ENCODE results near the gene CTNNB1. TPM values are rescaled to one million over a fixed set of nuclear protein-coding genes. Genes with fewer than 3 reads are reported as not detected.

CTNNB1 gene
- total RNA-seq, 4 donors from 2014 or later: 290 to 527 (median 414) TPM

- in situ Hi-C loops (cut with MboI; ENCODE audit: low pct_ligation_motif_present in 1 of 4, low pct_unique_long_range_greater_than_20kb in 1 of 4, low sequenced_read_pairs in 3 of 4): loop anchor here in 2 of 4 donors (25.0 kb wide), 1 partner anchor 622 kb away; no protein-coding TSS in a partner anchor
- no peak overlapping the region for H3K4me3 ChIP-seq
- TF ChIP-seq POLR2A (IDR thresholded peaks at IDR 0.05) (no peak), EP300 (IDR thresholded peaks at IDR 0.05; ENCODE audit: low read depth) (no peak), CTCF (IDR thresholded peaks at IDR 0.05) (no peak), POLR2AphosphoS5 (IDR thresholded peaks at IDR 0.05) (no peak)
- intact Hi-C loops (cut with DNase I; ENCODE audit: low total_unique reads): no loop called here
- H3K27me3 ChIP-seq: no peaks in the 10 kb centered on the region
- H3K36me3 ChIP-seq: no peaks in the 10 kb centered on the region
- no peak overlapping the region for H3K27ac ChIP-seq
- peaks cover 24 to 83% (median 51%) of the 10 kb centered on the region in 4 donors for H3K4me1 ChIP-seq
- no peak for DNase-seq
- 92 to 94% methylated on average over 5 of the region's 5 CpGs for WGBS, 2 donors (ENCODE audit: low coverage in 1 of 2)
- H3K9me3 ChIP-seq: no peaks in the 10 kb centered on the region
These were observed 10.3 kb downstream of the CTNNB1 start for GRCh38 chr3:41209646-41210045.

- no peak for DNase-seq
- Histone ChIP-seq H3K36me3 (no peaks in the 10 kb centered on the region), H3K9me3 (no peaks in the 10 kb centered on the region), H3K4me3 (no peak overlapping the region), H3K27me3 (no peaks in the 10 kb centered on the region), H3K27ac (no peak overlapping the region), H3K4me1 (peaks cover 30 to 82% (median 48%) of the 10 kb centered on the region in 4 donors)
- 89 to 94% methylated on average over 4 to 5 of the region's 5 CpGs for WGBS, 2 donors (ENCODE audit: low coverage in 1 of 2)
- TF ChIP-seq POLR2AphosphoS5 (IDR thresholded peaks at IDR 0.05) (no peak), POLR2A (IDR thresholded peaks at IDR 0.05) (no peak), CTCF (IDR thresholded peaks at IDR 0.05) (no peak), EP300 (IDR thresholded peaks at IDR 0.05; ENCODE audit: low read depth) (no peak)
- in situ Hi-C loops (cut with MboI; ENCODE audit: low pct_ligation_motif_present in 1 of 4, low pct_unique_long_range_greater_than_20kb in 1 of 4, low sequenced_read_pairs in 3 of 4) (loop anchor here in 2 of 4 donors (25.0 kb wide), 1 partner anchor 624 kb away; no protein-coding TSS in a partner anchor), intact Hi-C loops (cut with DNase I; ENCODE audit: low total_unique reads) (no loop called here)
These were observed 11.7 kb downstream of the CTNNB1 start for GRCh38 chr3:41210966-41211365.

GRCh38 chr3:41212088-41212487 lies 12.8 kb downstream of the CTNNB1 start:
- intact Hi-C loops (cut with DNase I; ENCODE audit: low total_unique reads): no loop called here

GRCh38 chr3:41213588-41213987 lies 14.3 kb downstream of the CTNNB1 start:
- Histone ChIP-seq H3K9me3 (no peaks in the 10 kb centered on the region), H3K36me3 (no peaks in the 10 kb centered on the region), H3K27ac (no peak overlapping the region), H3K27me3 (no peaks in the 10 kb centered on the region), H3K4me1 (peaks cover 27 to 82% (median 42%) of the 10 kb centered on the region in 4 donors), H3K4me3 (no peak overlapping the region)
- 46 to 51% methylated on average over 2 of the region's 2 CpGs for WGBS, 2 donors (ENCODE audit: low coverage in 1 of 2)
- DNase-seq: no peak
- TF ChIP-seq POLR2A (IDR thresholded peaks at IDR 0.05): no peak
- TF ChIP-seq CTCF (IDR thresholded peaks at IDR 0.05): no peak
- no peak for TF ChIP-seq POLR2AphosphoS5 (IDR thresholded peaks at IDR 0.05)
- no peak for TF ChIP-seq EP300 (IDR thresholded peaks at IDR 0.05; ENCODE audit: low read depth)
- in situ Hi-C loops (cut with MboI; ENCODE audit: low pct_ligation_motif_present in 1 of 4, low pct_unique_long_range_greater_than_20kb in 1 of 4, low sequenced_read_pairs in 3 of 4): loop anchor here in 2 of 4 donors (25.0 kb wide), 1 partner anchor 626 kb away; no protein-coding TSS in a partner anchor
- intact Hi-C loops (cut with DNase I; ENCODE audit: low total_unique reads): no loop called here

More at GRCh38 chr3:41212088-41212487, 12.8 kb downstream of the CTNNB1 start:
- no peaks in the 10 kb centered on the region for H3K27me3 ChIP-seq
- no peaks in the 10 kb centered on the region for H3K9me3 ChIP-seq
- peaks cover 23 to 82% (median 47%) of the 10 kb centered on the region in 4 donors for H3K4me1 ChIP-seq
- DNase-seq: no peak
- WGBS, 2 donors (ENCODE audit: low coverage in 1 of 2): 93 to 100% methylated on average over 2 of the region's 2 CpGs
- in situ Hi-C loops (cut with MboI; ENCODE audit: low pct_ligation_motif_present in 1 of 4, low pct_unique_long_range_greater_than_20kb in 1 of 4, low sequenced_read_pairs in 3 of 4): loop anchor here in 2 of 4 donors (25.0 kb wide), 1 partner anchor 625 kb away; no protein-coding TSS in a partner anchor
- H3K36me3 ChIP-seq: no peaks in the 10 kb centered on the region
- TF ChIP-seq CTCF (IDR thresholded peaks at IDR 0.05) (no peak), POLR2AphosphoS5 (IDR thresholded peaks at IDR 0.05) (no peak), EP300 (IDR thresholded peaks at IDR 0.05; ENCODE audit: low read depth) (no peak), POLR2A (IDR thresholded peaks at IDR 0.05) (no peak)
- no peak overlapping the region for H3K4me3 ChIP-seq
- no peak overlapping the region for H3K27ac ChIP-seq

Measured in transverse colon (tissue), 4 donors.